Heart left ventricle (tissue), 13 donors: ENCODE results near the gene CTPS1.

Experiments used
- CTCF ChIP-seq, 12 donors: fragments of 200-600 bp; sonication (generic) in 4 of 12; IDR thresholded peaks; one replicate each; pipeline versions ENCODE4 v1.5.0 to v1.8.0; 2018 to 2022; ENCODE audit warnings: antibody characterized with exemption in 12 of 12, mild to moderate bottlenecking in 5 of 12
- POLR2A ChIP-seq, 2 donors: fragments of 450-650 bp; IDR thresholded peaks; one replicate each; pipeline ENCODE4 v1.6.1; 2017; ENCODE audit warnings: antibody characterized with exemption in 2 of 2, mild to moderate bottlenecking in 2 of 2, moderate library complexity in 2 of 2
- donor health status: ischemic (EF 13 %, LVEDD 7.1; RV severe dilation, severe dysfunction).
- donor health status: DM: no; HTN: yes; CAD: no.
- donor health status: DM: no; HTN: no; CAD: no.
- donor health status: ischemic (EF 25% LVEDD 6.9; RV normal size, moderate dysfunction).
- donor health status: ischemic (EF 25% LVEDD 5.7; RV mildly dilated, moderate dysfunction).
- donor health status: ischemic (EF 35%, LVEDD 5.7; RV mildly dilated, moderate dysfunction).
- donor health status: nonischemic (EF 11% LVEDD 7.7; RV severe dilation, severe dysfunction).
- donor health status: DM: yes; HTN: yes; CAD: no.
- donor health status: PGD.
- donor health status: ischemic (EF 29% LVEDD 5.4; RV normal size, mild dysfunction).
- donor health status: nonischemic (EF 23%, LVEDD 6.1; RV moderate dilation, normal function).

- TF ChIP-seq POLR2A (IDR thresholded peaks at IDR 0.05) (no peak), CTCF (IDR thresholded peaks at IDR 0.05) (no peak)
Measured at GRCh38 chr1:40971966-40972365, 7.5 kb upstream of the CTPS1 start.
